ENCODE data around the gene KCTD3.

Gene KCTD3

GRCh38 chr1:215554865-215555264, 12.2 kb upstream of the KCTD3 start:
- no peak for DNase-seq (ENCODE audit: low read depth)

DNA sequence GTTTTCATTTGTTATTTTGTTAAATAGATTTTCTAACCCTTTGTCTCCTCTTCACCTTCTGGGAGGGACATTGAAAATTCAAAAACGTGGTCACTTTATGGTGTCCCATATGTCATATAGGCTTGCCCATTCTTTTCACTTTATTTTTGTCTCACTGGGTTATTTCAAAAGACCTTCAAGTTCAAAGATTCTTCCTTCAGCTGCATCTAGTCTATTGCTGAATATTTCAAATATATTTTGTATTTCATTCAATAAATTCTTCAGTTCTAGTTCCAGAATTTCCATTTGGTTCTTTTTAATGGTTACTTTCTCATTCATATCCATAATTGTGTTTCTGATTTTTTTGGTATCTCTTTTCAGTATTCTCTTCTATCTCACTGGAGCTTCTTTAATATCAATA, 11.6 kb upstream of the KCTD3 start:
- DNase-seq (ENCODE audit: low read depth) = no peak
- TF ChIP-seq CTCF (conservative IDR thresholded peaks at IDR 0.05; ENCODE audit: control insufficient read depth, insufficient read depth, low read depth, low read length) = no peak
- H3K4me3 ChIP-seq (ENCODE audit: control insufficient read depth, low read depth, low read length) = no peak overlapping the region

More at GRCh38 chr1:215554865-215555264, 12.2 kb upstream of the KCTD3 start:
- no peak for TF ChIP-seq CTCF (conservative IDR thresholded peaks at IDR 0.05; ENCODE audit: control insufficient read depth, insufficient read depth, low read depth, low read length)
- no peak overlapping the region for H3K4me3 ChIP-seq (ENCODE audit: control insufficient read depth, low read depth, low read length)

DNA sequence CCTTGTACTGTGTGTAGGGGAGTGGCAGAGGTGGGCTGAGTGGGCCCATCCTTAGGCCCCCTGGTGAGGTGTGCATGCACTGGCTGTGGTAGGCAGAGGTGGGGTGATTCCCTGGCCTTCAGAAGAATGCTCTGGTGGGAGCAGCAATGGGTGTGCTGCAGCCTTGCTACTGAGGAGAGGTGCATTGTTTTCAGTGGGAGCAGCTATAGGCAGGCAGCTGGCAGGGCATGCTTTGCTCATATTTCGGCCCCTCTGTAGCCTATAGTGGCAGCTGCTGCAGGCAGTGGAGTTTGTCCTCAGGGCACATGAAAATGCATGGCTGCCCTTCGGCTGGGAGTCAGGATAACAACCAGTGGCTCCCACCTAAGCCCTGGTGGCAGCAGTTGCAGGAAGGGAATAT, 10.1 kb upstream of the KCTD3 start:
- DNase-seq (ENCODE audit: low read depth) = no peak
- H3K4me3 ChIP-seq (ENCODE audit: control insufficient read depth, low read depth, low read length) = no peak overlapping the region
- TF ChIP-seq CTCF (conservative IDR thresholded peaks at IDR 0.05; ENCODE audit: control insufficient read depth, insufficient read depth, low read depth, low read length) = no peak

- no peak for DNase-seq (ENCODE audit: low read depth)
- no peak overlapping the region for H3K4me3 ChIP-seq (ENCODE audit: control insufficient read depth, low read depth, low read length)
- TF ChIP-seq CTCF (conservative IDR thresholded peaks at IDR 0.05; ENCODE audit: control insufficient read depth, insufficient read depth, low read depth, low read length) = no peak
These were observed 9.6 kb upstream of the KCTD3 start for GRCh38 chr1:215557504-215557903.

GRCh38 chr1:215557992-215558626, 9.0 kb upstream of the KCTD3 start:
- no peak overlapping the region for H3K4me3 ChIP-seq (ENCODE audit: control insufficient read depth, low read depth, low read length)
- no peak for TF ChIP-seq CTCF (conservative IDR thresholded peaks at IDR 0.05; ENCODE audit: control insufficient read depth, insufficient read depth, low read depth, low read length)
- no peak for DNase-seq (ENCODE audit: low read depth)

- peak overlapping the region; percentile 81 for H3K4me3 ChIP-seq (ENCODE audit: control insufficient read depth, low read depth, low read length)
- no peak for TF ChIP-seq CTCF (conservative IDR thresholded peaks at IDR 0.05; ENCODE audit: control insufficient read depth, insufficient read depth, low read depth, low read length)
- DNase-seq (ENCODE audit: low read depth) = peak; percentile 59
These were observed 591 bp downstream of the KCTD3 start for GRCh38 chr1:215567491-215568298.
